ENCODE results near the gene SPOCK2. TPM values are rescaled to one million over a fixed set of nuclear protein-coding genes. Genes with fewer than 3 reads are reported as not detected.
A peak's percentile ranks its signal among the peaks of the same experiment; 100 is the strongest.

The SPOCK2 gene
- total RNA-seq, 1 donor from 2014 or later, result 3.2 TPM

DNA sequence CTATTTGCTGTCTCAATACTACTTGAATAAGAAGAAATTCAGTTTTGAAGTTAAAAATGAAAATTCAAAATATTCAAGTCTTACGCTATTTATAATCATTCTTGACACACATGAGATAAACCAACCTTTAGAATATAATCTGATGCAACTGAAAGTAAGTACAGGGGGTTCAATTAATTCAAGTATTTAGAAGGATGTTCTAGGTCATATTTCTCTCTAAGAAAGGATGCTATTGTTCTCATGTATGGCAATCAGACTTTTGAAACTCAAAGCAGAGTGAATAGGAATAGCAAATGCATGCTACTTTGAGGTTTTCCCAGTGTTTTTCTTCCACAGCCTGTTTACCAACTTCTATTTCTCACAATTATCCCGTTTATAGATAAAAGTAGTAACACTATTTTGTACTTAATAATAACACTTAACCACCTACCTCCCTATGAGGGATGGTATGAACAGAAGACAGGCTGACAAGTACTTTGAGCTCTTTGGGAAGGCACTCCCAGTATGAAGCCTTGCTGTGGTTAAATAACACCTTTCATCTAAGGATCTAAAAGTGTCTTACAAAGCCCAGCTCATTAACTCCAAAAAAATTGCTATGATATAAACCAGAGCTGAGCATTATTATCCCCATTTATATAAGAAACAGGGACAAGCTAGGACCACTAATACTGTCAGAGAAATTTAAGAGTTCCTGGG lies 18.0 kb upstream of the SPOCK2 start:
- Histone ChIP-seq H2AFZ (replicated peaks) (no peak overlapping the region), H3F3A (ENCODE audit: low read depth) (peaks cover 5% of the 10 kb centered on the region), H3K36me3 (no peaks in the 10 kb centered on the region), H3K27me3 (no peaks in the 10 kb centered on the region), H3K4me2 (no peak overlapping the region), H3K9ac (no peak overlapping the region), H3K27ac (no peak overlapping the region), H3K9me3 (ENCODE audit: low read depth) (no peaks in the 10 kb centered on the region), H3K4me3 (no peak overlapping the region), H4K20me1 (ENCODE audit: low read depth) (no peaks in the 10 kb centered on the region), H3K4me1 (no peaks in the 10 kb centered on the region), H3K79me2 (ENCODE audit: low read depth) (no peaks in the 10 kb centered on the region)
- Mint-ChIP-seq H3K27ac (no peak overlapping the region), H3K4me1 (peaks cover 28% of the 10 kb centered on the region), H3K27me3 (ENCODE audit: insufficient read depth, low read depth) (no peaks in the 10 kb centered on the region), H3K9me3 (no peaks in the 10 kb centered on the region), H3K36me3 (peaks cover 17% of the 10 kb centered on the region), H3K4me3 (no peak overlapping the region)
- TF ChIP-seq, protein P1, sequence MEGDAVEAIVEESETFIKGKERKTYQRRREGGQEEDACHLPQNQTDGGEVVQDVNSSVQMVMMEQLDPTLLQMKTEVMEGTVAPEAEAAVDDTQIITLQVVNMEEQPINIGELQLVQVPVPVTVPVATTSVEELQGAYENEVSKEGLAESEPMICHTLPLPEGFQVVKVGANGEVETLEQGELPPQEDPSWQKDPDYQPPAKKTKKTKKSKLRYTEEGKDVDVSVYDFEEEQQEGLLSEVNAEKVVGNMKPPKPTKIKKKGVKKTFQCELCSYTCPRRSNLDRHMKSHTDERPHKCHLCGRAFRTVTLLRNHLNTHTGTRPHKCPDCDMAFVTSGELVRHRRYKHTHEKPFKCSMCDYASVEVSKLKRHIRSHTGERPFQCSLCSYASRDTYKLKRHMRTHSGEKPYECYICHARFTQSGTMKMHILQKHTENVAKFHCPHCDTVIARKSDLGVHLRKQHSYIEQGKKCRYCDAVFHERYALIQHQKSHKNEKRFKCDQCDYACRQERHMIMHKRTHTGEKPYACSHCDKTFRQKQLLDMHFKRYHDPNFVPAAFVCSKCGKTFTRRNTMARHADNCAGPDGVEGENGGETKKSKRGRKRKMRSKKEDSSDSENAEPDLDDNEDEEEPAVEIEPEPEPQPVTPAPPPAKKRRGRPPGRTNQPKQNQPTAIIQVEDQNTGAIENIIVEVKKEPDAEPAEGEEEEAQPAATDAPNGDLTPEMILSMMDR (IDR thresholded peaks at IDR 0.05), result no peak
- TF ChIP-seq EZH2phosphoT487 (IDR thresholded peaks at IDR 0.05), result no peak
- no peak for TF ChIP-seq EZH2 (IDR thresholded peaks at IDR 0.05)
- no peak for DNase-seq (ENCODE audit: low spot score)

DNA sequence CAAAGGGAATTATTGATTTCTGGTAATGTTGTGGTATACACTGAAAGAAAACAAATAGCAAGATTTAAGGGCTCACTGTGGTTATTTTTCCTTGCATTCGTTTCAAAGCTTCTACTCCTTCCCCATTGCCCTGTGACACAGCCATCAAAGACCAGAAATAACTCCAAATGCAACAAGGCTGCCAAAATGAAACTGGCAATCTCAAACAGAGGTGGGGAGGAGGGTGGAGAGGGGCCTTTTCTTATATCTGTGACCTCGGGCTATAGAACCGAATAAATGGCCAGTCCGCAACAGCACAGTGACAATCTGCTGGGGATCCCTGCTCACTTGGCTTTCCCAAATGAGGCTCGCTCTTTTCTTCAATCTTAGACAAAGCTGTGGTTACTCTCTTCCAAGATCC lies 17.4 kb upstream of the SPOCK2 start:
- TF ChIP-seq EZH2phosphoT487 (IDR thresholded peaks at IDR 0.05), result no peak
- TF ChIP-seq EZH2 (IDR thresholded peaks at IDR 0.05), result no peak
- TF ChIP-seq, protein P1 (IDR thresholded peaks at IDR 0.05), result no peak
- H3K9me3 Mint-ChIP-seq, result no peaks in the 10 kb centered on the region
- H3K27me3 ChIP-seq, result no peaks in the 10 kb centered on the region
- H3K9ac ChIP-seq, result no peak overlapping the region
- no peaks in the 10 kb centered on the region for H3K4me1 ChIP-seq
- H3K27ac ChIP-seq, result no peak overlapping the region
- H3K79me2 ChIP-seq (ENCODE audit: low read depth), result no peaks in the 10 kb centered on the region
- no peak overlapping the region for H3K4me3 Mint-ChIP-seq
- no peaks in the 10 kb centered on the region for H3K27me3 Mint-ChIP-seq (ENCODE audit: insufficient read depth, low read depth)
- H3K9me3 ChIP-seq (ENCODE audit: low read depth), result no peaks in the 10 kb centered on the region
- no peak overlapping the region for H3K4me3 ChIP-seq
- peaks cover 23% of the 10 kb centered on the region for H3K36me3 Mint-ChIP-seq
- H2AFZ ChIP-seq (replicated peaks), result no peak overlapping the region
- no peak overlapping the region for H3K27ac Mint-ChIP-seq
- H3F3A ChIP-seq (ENCODE audit: low read depth), result peaks cover 5% of the 10 kb centered on the region
- no peak for DNase-seq (ENCODE audit: low spot score)
- no peaks in the 10 kb centered on the region for H4K20me1 ChIP-seq (ENCODE audit: low read depth)
- peaks cover 28% of the 10 kb centered on the region for H3K4me1 Mint-ChIP-seq
- no peak overlapping the region for H3K4me2 ChIP-seq
- no peaks in the 10 kb centered on the region for H3K36me3 ChIP-seq

DNA sequence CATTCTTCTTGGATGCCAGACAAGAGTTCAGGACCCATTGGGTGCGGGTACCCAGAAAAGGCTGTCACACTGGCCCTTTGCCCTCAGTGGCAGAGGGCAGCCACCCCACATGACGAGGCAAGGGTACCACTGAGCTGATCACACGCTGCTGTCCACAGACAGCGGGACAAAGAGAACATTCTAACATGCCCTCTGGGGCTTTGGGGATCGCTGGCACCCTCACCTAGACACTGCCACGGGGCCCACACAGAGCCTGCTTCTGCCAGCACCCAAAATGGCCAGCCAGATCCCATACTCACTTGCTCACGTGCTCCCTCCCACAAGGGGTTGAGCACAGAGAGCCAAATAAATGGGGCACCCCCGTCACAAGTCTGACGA lies 16.7 kb upstream of the SPOCK2 start:
- H3K4me1 Mint-ChIP-seq, result peaks cover 26% of the 10 kb centered on the region
- no peaks in the 10 kb centered on the region for H3K27me3 ChIP-seq
- no peaks in the 10 kb centered on the region for H3K79me2 ChIP-seq (ENCODE audit: low read depth)
- no peaks in the 10 kb centered on the region for H3K9me3 Mint-ChIP-seq
- H3K4me3 Mint-ChIP-seq, result no peak overlapping the region
- H3K27ac ChIP-seq, result no peak overlapping the region
- no peak overlapping the region for H3K4me2 ChIP-seq
- H3K9me3 ChIP-seq (ENCODE audit: low read depth), result no peaks in the 10 kb centered on the region
- no peaks in the 10 kb centered on the region for H3K27me3 Mint-ChIP-seq (ENCODE audit: insufficient read depth, low read depth)
- H3K4me3 ChIP-seq, result no peak overlapping the region
- H4K20me1 ChIP-seq (ENCODE audit: low read depth), result no peaks in the 10 kb centered on the region
- H3K4me1 ChIP-seq, result no peaks in the 10 kb centered on the region
- DNase-seq (ENCODE audit: low spot score), result no peak
- no peak overlapping the region for H2AFZ ChIP-seq (replicated peaks)
- TF ChIP-seq EZH2 (IDR thresholded peaks at IDR 0.05) (no peak), EZH2phosphoT487 (IDR thresholded peaks at IDR 0.05) (no peak)
- TF ChIP-seq, protein P1 (IDR thresholded peaks at IDR 0.05), result no peak
- peaks cover 24% of the 10 kb centered on the region for H3K36me3 Mint-ChIP-seq
- peak overlapping the region; percentile 39 for H3K27ac Mint-ChIP-seq
- H3F3A ChIP-seq (ENCODE audit: low read depth), result peaks cover 5% of the 10 kb centered on the region
- no peaks in the 10 kb centered on the region for H3K36me3 ChIP-seq
- H3K9ac ChIP-seq, result no peak overlapping the region

Measured in neural progenitor cell (in vitro differentiated cells).